Measurements from ENCODE around the gene DISP1. TPM values are rescaled to one million over a fixed set of nuclear protein-coding genes. Genes with fewer than 3 reads are reported as not detected.

DISP1 gene
- total and polyA plus RNA-seq, 12 donors = 3.3 to 7.5 (median 5.5) TPM

DNA sequence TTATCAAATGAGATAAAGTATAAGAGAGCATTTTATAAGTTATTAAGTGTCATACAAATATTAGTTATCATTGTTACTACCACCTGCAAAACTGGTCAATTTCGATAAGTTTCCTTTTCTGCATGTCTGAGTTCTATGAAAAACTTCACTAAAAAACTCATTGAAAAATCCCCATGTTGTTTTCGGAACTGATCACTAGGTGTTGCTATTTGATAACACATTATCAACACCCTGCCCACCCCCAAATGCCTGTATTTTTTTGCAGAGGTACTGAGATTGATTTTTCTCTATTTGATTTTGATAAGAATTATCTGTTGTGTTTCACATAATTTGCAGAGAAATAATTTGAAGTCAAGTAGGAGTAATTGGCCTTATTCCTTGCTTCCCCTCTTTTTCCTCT is 22.1 kb upstream of the DISP1 start:
- peaks cover 0 to 8% (median 0%) of the 10 kb centered on the region in 11 donors for H3K9me3 ChIP-seq
- intact Hi-C loops (cut with DNase I) = loop anchor here (1.0 to 5.0 kb wide), 7 partner anchors 288 to 340 kb away; no protein-coding TSS in a partner anchor
- H3K4me3 ChIP-seq = no peak overlapping the region
- H3K4me1 ChIP-seq = peaks cover 0 to 4% (median 0%) of the 10 kb centered on the region in 9 donors
- 15 to 21% methylated on average over 2 of the region's 2 CpGs for WGBS, 2 donors
- H3K27ac ChIP-seq = no peak overlapping the region
- TF ChIP-seq, protein P1, sequence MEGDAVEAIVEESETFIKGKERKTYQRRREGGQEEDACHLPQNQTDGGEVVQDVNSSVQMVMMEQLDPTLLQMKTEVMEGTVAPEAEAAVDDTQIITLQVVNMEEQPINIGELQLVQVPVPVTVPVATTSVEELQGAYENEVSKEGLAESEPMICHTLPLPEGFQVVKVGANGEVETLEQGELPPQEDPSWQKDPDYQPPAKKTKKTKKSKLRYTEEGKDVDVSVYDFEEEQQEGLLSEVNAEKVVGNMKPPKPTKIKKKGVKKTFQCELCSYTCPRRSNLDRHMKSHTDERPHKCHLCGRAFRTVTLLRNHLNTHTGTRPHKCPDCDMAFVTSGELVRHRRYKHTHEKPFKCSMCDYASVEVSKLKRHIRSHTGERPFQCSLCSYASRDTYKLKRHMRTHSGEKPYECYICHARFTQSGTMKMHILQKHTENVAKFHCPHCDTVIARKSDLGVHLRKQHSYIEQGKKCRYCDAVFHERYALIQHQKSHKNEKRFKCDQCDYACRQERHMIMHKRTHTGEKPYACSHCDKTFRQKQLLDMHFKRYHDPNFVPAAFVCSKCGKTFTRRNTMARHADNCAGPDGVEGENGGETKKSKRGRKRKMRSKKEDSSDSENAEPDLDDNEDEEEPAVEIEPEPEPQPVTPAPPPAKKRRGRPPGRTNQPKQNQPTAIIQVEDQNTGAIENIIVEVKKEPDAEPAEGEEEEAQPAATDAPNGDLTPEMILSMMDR (IDR thresholded peaks at IDR 0.05) = peak; percentile 14 to 75 (median 63)
- DNase-seq = no peak
- no peaks in the 10 kb centered on the region for H3K36me3 ChIP-seq
- no peaks in the 10 kb centered on the region for H3K27me3 ChIP-seq
- peak in 1 of 8 donors; percentile 57 for ATAC-seq

DNA sequence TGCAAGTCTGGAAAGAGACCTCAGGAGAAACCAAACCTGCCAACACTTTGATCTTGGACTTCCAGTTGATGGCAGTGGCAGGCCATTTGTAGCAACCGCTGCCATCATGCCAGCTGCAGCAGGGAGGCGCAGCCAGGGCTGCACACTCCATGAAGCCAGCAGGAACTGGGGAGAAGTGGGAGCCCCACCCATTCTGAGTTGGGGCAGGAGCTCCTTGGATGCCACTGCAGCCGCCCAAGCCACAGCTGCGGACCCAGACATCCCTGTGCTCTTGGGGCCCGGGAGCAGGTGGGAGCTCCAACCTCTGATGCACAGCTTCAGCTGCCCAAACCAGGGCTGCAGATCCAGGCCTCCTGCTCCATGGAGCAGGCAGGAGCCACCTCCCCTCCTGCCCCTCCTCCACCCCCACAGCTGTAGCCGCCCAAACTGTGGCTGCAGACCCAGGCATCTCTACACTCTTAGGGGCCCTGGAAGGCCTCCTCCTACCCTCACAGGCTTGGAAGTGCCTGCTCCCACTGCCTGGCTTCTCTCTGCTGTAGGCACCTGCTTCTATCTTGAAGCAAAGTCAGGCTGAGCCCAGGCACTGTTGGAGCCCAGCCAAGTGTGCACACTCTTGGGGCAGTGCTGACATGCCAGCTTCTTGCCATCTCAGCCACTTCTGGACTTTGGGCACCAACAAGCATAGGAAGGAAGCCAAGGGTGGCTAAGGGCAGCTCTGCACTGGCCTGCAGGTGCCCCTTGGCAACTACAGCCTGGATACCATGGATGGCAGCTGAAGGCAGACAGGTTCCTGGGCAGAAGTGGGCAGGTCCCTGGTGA is 20.0 kb upstream of the DISP1 start:
- Histone ChIP-seq H3K36me3 (no peaks in the 10 kb centered on the region), H3K27me3 (peaks cover 0 to 5% (median 0%) of the 10 kb centered on the region in 7 donors), H3K4me1 (peaks cover 0 to 4% (median 0%) of the 10 kb centered on the region in 9 donors), H3K9me3 (peaks cover 0 to 4% (median 0%) of the 10 kb centered on the region in 11 donors), H3K4me3 (no peak overlapping the region), H3K27ac (no peak overlapping the region)
- peak in 6 of 8 donors; percentile 18 to 44 (median 25) for ATAC-seq
- WGBS, 2 donors = 79 to 87% methylated on average over 6 of the region's 6 CpGs
- intact Hi-C loops (cut with DNase I) = loop anchor here in 9 of 10 donors (5.0 kb wide), 5 partner anchors 287 to 447 kb away; no protein-coding TSS in a partner anchor
- no peak for DNase-seq
- TF ChIP-seq, protein P1 (IDR thresholded peaks at IDR 0.05) = peak in 2 of 9 donors; percentile 11 to 15

DNA sequence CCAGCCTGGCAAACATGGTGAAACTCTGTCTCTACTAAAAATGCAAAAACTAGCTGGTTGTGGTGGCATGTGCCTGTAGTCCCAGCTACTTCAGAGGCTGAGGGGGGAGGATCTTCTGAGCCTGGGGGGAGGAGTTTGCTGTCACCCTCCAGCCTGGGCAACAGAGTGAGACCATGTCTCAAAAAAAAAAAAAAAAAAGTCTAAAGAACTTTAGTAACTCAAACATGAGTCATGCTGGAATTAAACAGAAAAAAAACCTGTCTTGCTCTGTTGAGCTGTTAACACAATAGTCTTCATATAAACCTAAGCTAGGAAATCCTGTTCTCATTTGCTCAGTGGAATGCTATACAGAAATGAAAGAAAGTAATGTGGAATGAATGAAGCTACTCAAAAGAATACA is 16.7 kb upstream of the DISP1 start:
- Histone ChIP-seq H3K9me3 (no peaks in the 10 kb centered on the region), H3K4me1 (peaks cover 0 to 4% (median 0%) of the 10 kb centered on the region in 9 donors), H3K27ac (no peak overlapping the region), H3K27me3 (peaks cover 0 to 8% (median 0%) of the 10 kb centered on the region in 7 donors), H3K4me3 (no peak overlapping the region), H3K36me3 (no peaks in the 10 kb centered on the region)
- intact Hi-C loops (cut with DNase I) = loop anchor here in 2 of 10 donors (5.0 kb wide), 2 partner anchors 329 to 444 kb away; no protein-coding TSS in a partner anchor
- no peak for DNase-seq
- ATAC-seq = no peak
- TF ChIP-seq, protein P1 (IDR thresholded peaks at IDR 0.05) = no peak

DNA sequence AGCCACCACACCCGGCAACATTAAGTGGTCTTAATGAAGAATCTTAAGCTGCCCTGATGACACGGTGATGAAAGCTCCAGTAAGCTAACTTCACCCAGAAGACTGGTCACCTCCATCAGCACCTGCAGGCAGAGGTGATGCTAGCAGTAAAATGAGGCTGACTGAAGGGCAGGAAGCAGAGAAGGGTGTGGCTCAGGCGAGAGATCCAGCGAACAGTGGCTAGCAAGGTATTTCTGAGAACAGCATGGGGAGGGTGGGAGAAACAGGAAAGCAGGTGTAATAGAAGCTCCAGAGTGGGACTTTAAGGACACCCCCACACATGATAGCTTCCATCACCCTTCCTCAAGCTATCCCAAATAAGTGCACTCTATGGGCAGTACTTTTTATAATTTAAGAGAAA is 15.9 kb upstream of the DISP1 start:
- TF ChIP-seq, protein P1 (IDR thresholded peaks at IDR 0.05) = no peak
- Histone ChIP-seq H3K4me1 (peaks cover 0 to 4% (median 0%) of the 10 kb centered on the region in 9 donors), H3K27me3 (peaks cover 0 to 8% (median 0%) of the 10 kb centered on the region in 7 donors), H3K36me3 (no peaks in the 10 kb centered on the region), H3K27ac (no peak overlapping the region), H3K9me3 (no peaks in the 10 kb centered on the region), H3K4me3 (no peak overlapping the region)
- DNase-seq (no peak), ATAC-seq (no peak)
- WGBS, 2 donors = 86% methylated on average over 4 of the region's 4 CpGs
- intact Hi-C loops (cut with DNase I) = loop anchor here in 2 of 10 donors (5.0 kb wide), 2 partner anchors 328 to 443 kb away; no protein-coding TSS in a partner anchor
